Measurements from ENCODE around the gene TMEM126A.
A peak's percentile ranks its signal among the peaks of the same experiment; 100 is the strongest.

TMEM126A gene

GRCh38 chr11:85658180-85658579 is 10.4 kb downstream of the TMEM126A start:
- no peak overlapping the region for H3K4me3 ChIP-seq (ENCODE audit: low read depth, low read length)
- TF ChIP-seq, protein P1, sequence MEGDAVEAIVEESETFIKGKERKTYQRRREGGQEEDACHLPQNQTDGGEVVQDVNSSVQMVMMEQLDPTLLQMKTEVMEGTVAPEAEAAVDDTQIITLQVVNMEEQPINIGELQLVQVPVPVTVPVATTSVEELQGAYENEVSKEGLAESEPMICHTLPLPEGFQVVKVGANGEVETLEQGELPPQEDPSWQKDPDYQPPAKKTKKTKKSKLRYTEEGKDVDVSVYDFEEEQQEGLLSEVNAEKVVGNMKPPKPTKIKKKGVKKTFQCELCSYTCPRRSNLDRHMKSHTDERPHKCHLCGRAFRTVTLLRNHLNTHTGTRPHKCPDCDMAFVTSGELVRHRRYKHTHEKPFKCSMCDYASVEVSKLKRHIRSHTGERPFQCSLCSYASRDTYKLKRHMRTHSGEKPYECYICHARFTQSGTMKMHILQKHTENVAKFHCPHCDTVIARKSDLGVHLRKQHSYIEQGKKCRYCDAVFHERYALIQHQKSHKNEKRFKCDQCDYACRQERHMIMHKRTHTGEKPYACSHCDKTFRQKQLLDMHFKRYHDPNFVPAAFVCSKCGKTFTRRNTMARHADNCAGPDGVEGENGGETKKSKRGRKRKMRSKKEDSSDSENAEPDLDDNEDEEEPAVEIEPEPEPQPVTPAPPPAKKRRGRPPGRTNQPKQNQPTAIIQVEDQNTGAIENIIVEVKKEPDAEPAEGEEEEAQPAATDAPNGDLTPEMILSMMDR (IDR thresholded peaks at IDR 0.05; ENCODE audit: low read depth, low read length): no peak
- in situ Hi-C loops (cut with HindIII; ENCODE audit: low sequenced_read_pairs): no loop called here
- DNase-seq (ENCODE audit: low read depth, low spot score): no peak

DNA sequence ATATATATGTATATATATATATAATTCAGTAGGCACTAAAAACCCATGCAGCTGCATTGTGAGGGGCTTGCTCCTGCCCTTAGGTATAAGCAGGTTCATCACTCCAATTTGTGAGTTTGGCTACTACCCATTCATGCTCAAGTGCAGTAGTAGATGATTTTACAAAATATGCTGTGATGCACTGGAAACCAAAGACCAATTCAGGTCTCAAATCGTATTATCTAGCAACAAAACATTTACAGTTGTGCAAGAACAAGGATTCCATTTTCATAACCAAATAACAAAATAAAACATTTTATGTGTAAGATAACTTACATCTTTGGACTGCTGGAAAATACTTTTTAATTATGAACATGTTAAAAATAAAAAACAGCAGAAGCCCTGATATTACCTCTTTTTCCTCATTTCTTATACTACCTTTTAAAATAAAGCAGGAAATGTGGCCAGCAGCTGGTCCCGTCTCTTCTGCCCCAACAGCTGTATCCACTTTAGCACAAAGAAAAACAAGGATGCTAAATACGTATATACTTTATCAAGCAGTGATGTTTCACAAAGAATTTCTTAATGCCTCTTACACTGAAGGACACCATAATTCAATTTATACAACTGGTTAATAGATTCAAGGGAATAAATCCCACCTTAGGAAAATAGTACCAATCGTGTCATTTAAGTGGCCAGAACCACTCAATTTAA is 14.4 kb downstream of the TMEM126A start:
- peak; percentile 17 for DNase-seq (ENCODE audit: low read depth, low spot score)
- TF ChIP-seq, protein P1 (IDR thresholded peaks at IDR 0.05; ENCODE audit: low read depth, low read length): no peak
- H3K4me3 ChIP-seq (ENCODE audit: low read depth, low read length): peak overlapping the region; percentile 74
- in situ Hi-C loops (cut with HindIII; ENCODE audit: low sequenced_read_pairs): no loop called here

DNA sequence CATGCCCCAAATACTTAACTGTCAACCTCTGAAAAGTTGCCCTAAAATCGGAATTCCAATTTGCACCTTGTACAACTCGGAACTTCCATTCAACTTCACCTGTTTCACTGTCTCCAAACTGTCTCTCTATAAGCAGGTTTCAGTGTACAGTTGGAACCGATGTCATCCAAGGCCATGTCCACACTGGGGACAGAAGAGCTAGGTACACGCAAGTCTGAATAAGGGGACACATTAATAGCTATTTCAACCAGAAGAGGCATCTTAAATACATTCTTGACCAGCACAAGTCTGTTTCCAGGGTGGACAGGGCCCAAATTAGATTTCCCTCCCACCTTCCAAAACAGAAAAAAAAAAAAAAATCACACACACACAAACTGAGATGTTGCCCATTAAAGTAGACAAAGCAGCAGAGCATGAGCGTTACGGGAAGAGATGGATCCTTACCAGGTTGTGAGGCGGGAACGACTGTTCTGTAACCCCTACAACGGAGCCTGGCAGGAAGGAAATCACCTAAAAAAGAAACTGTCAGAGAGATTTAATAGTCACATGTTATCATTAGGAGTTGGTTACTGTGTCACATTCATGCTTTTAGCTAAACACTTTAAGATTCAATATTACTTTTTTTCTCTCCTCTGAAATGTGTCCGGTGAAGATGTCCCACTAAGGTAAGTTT is 15.4 kb downstream of the TMEM126A start:
- H3K4me3 ChIP-seq (ENCODE audit: low read depth, low read length): peak overlapping the region; percentile 74
- TF ChIP-seq, protein P1 (IDR thresholded peaks at IDR 0.05; ENCODE audit: low read depth, low read length): no peak
- in situ Hi-C loops (cut with HindIII; ENCODE audit: low sequenced_read_pairs): no loop called here
- no peak for DNase-seq (ENCODE audit: low read depth, low spot score)

GRCh38 chr11:85663753-85664614 is 16.2 kb downstream of the TMEM126A start:
- TF ChIP-seq, protein P1 (IDR thresholded peaks at IDR 0.05; ENCODE audit: low read depth, low read length): peak; percentile 51
- peak overlapping the region; percentile 74 for H3K4me3 ChIP-seq (ENCODE audit: low read depth, low read length)
- in situ Hi-C loops (cut with HindIII; ENCODE audit: low sequenced_read_pairs): no loop called here
- peak; percentile 60 for DNase-seq (ENCODE audit: low read depth, low spot score)

DNA sequence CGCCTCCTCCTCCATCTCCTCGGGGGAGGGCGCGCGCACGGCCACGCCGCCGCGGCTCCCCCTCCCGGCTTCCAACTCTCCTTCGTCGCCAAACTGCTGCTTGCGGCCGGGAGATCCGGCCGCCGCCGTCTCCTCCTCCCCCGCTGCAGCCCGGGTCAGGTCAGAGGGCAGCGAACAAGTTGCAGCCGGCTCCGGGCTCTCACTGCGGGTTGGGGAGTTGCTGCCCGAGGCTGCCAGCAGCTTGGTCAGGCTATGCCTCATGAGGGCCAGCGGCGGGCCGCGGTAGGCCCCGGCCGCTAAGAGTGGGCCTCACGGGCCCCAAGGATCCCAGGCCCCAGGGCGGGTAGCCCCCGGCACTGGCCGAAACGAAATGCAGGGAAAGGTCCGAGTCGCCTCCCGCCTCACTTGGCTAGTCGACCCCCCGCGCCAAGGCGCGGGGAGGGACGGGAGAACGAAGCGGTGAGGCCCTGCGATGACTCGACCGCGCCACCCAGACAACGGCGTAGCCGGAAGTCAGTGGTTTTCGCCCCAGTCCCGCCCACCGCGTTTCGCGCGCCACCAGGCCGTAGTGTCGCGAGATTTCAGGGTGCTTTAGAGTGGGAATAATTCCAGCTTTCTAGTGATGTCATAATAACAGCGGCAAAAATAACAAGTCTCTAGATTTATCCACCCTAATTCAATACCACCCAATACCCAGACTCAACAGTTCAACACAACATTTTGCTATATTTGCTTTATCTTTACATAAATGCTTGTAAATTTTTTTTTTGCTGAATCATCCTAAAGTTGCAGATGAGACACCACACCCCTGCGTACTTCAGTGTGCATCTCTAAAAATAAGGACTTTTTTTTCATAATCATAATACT is 17.1 kb downstream of the TMEM126A start, which contains the start of gene CREBZF:
CREBZF (minus strand) TSS at position 515 of the 867 bp plus-strand sequence; CDS start at position 261, 254 bp downstream.
- in situ Hi-C loops (cut with HindIII; ENCODE audit: low sequenced_read_pairs): no loop called here
- peak within 1 kb of the TSS; percentile 74 for H3K4me3 ChIP-seq (ENCODE audit: low read depth, low read length)
- TF ChIP-seq, protein P1 (IDR thresholded peaks at IDR 0.05; ENCODE audit: low read depth, low read length): no peak
- peak; percentile 96 for DNase-seq (ENCODE audit: low read depth, low spot score)
